HL-60 (cell line): ENCODE measurements around the gene C12orf75.

Experiments
- DNase-seq, 2 experiments: peaks; one replicate each; pipeline ENCODE4 v3.0.0-alpha.2; 2010 to 2020; ENCODE audit warnings: low read depth in 1 of 2, low spot score in 1 of 2
- H3K27ac ChIP-seq: fragments of 250-450 bp; sonication (Bioruptor Pico); replicated peaks from 2 replicates; pipeline ENCODE4 v1.5.1; 2020; ENCODE audit warnings: mild to moderate bottlenecking, moderate library complexity
- H3K27me3 ChIP-seq: fragments of 250-450 bp; sonication (Bioruptor Pico); 2 replicates; pipeline ENCODE4 v1.5.1; 2021; ENCODE audit warnings: mild to moderate bottlenecking, moderate library complexity; ENCODE audit not compliant: insufficient read depth, poor library complexity, severe bottlenecking
- H3K4me3 ChIP-seq: replicated peaks from 2 replicates; pipeline ENCODE4 v1.5.1; 2011; ENCODE audit warnings: mild to moderate bottlenecking, control low read depth, low read length; ENCODE audit not compliant: insufficient read depth
- GABPA ChIP-seq: IDR thresholded peaks from 2 replicates; pipeline ENCODE4 v1.6.1; 2012; ENCODE audit warnings: low read depth
- POLR2AphosphoS5 ChIP-seq: IDR thresholded peaks from 2 replicates; pipeline ENCODE4 v1.6.1; 2012; ENCODE audit warnings: low read depth
- SPI1 ChIP-seq: IDR thresholded peaks from 2 replicates; pipeline ENCODE4 v1.6.1; 2012; ENCODE audit warnings: low read depth, mild to moderate bottlenecking, borderline replicate concordance
- TF ChIP-seq, protein P1 (sequence below): IDR thresholded peaks from one replicate; pipeline ENCODE4 v1.5.1; 2011; ENCODE audit warnings: low read length, control low read depth, inconsistent platforms; ENCODE audit not compliant: insufficient read depth
- TF ChIP-seq, protein P2 (sequence below): IDR thresholded peaks from 2 replicates; pipeline ENCODE4 v1.6.1; 2012; ENCODE audit warnings: low read depth; ENCODE audit not compliant: insufficient replicate concordance

Gene C12orf75

DNA sequence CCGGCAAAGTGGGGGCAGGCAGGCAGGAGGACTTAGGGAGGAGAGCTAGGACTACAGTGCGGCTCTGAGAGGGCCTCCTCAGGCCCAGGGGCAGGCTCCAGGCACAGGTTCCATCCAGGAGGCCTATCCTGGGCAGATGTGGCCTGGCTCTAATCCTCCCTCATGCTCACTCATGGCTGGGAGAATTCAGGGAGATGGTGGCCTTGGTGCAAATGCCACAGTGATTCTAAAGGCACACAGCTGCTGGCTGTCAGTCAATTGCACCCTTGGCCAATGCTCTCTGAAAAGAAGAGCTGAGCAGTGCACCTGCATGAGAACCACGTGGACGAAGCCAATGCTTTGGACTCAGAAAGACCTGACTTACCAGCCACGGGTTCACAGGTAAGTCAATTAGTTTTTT lies 89.6 kb downstream of the C12orf75 start:
- no peak overlapping the region for H3K27ac ChIP-seq
- DNase-seq, result no peak
- peaks cover 2% of the 10 kb centered on the region for H3K27me3 ChIP-seq
- TF ChIP-seq SPI1 (no peak), GABPA (no peak), POLR2AphosphoS5 (no peak)
- TF ChIP-seq, protein P1, sequence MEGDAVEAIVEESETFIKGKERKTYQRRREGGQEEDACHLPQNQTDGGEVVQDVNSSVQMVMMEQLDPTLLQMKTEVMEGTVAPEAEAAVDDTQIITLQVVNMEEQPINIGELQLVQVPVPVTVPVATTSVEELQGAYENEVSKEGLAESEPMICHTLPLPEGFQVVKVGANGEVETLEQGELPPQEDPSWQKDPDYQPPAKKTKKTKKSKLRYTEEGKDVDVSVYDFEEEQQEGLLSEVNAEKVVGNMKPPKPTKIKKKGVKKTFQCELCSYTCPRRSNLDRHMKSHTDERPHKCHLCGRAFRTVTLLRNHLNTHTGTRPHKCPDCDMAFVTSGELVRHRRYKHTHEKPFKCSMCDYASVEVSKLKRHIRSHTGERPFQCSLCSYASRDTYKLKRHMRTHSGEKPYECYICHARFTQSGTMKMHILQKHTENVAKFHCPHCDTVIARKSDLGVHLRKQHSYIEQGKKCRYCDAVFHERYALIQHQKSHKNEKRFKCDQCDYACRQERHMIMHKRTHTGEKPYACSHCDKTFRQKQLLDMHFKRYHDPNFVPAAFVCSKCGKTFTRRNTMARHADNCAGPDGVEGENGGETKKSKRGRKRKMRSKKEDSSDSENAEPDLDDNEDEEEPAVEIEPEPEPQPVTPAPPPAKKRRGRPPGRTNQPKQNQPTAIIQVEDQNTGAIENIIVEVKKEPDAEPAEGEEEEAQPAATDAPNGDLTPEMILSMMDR, result no peak
- TF ChIP-seq, protein P2, sequence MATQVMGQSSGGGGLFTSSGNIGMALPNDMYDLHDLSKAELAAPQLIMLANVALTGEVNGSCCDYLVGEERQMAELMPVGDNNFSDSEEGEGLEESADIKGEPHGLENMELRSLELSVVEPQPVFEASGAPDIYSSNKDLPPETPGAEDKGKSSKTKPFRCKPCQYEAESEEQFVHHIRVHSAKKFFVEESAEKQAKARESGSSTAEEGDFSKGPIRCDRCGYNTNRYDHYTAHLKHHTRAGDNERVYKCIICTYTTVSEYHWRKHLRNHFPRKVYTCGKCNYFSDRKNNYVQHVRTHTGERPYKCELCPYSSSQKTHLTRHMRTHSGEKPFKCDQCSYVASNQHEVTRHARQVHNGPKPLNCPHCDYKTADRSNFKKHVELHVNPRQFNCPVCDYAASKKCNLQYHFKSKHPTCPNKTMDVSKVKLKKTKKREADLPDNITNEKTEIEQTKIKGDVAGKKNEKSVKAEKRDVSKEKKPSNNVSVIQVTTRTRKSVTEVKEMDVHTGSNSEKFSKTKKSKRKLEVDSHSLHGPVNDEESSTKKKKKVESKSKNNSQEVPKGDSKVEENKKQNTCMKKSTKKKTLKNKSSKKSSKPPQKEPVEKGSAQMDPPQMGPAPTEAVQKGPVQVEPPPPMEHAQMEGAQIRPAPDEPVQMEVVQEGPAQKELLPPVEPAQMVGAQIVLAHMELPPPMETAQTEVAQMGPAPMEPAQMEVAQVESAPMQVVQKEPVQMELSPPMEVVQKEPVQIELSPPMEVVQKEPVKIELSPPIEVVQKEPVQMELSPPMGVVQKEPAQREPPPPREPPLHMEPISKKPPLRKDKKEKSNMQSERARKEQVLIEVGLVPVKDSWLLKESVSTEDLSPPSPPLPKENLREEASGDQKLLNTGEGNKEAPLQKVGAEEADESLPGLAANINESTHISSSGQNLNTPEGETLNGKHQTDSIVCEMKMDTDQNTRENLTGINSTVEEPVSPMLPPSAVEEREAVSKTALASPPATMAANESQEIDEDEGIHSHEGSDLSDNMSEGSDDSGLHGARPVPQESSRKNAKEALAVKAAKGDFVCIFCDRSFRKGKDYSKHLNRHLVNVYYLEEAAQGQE, result no peak
- no peak overlapping the region for H3K4me3 ChIP-seq

DNA sequence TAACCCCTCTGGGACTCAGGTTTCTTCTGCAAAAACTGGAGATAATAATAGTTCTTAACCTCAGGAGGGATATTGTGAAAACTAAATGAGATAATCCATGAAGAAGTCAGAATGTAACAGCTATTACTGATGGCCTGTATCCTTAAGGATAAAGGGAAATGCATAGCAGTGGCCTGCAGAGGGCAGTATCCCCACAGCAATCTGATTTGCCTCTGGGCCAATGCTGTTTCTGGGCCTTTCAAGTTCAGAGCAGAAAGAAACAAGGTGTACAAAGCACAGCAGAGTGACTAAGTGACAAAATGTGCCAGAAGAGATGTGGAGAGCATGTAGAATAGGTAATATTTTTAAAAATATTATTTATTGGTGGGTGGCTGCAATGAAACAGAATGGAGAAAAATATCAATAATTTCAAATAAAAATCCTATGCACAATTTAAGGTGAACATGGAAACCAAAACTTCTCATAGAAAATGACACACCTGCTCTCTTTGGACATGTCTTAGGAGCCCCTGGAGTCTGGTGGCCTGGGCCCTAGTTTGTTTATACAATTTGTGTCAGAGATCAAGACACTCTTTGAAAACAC lies 90.3 kb downstream of the C12orf75 start:
- peak; percentile 12 to 45 for DNase-seq
- TF ChIP-seq, protein P1, result peak; percentile 76
- TF ChIP-seq, protein P2, result no peak
- no peak; the same call in 1 of the 2 replicates for TF ChIP-seq SPI1
- TF ChIP-seq POLR2AphosphoS5, result no peak
- Histone ChIP-seq H3K27me3 (peaks cover 2% of the 10 kb centered on the region), H3K27ac (no peak overlapping the region), H3K4me3 (no peak overlapping the region)
